B cell (primary cell): ENCODE data around the gene EEF1A2. TPM values are rescaled to one million over a fixed set of nuclear protein-coding genes. Genes with fewer than 3 reads are reported as not detected.
A peak's percentile ranks its signal among the peaks of the same experiment; 100 is the strongest.

Experiments
- ATAC-seq: fragments of 200-7000 bp; cut with Tn5 transposase; one replicate; pipeline ENCODE4 v1.10.0; 2021; ENCODE audit warnings: low read depth, mild to moderate bottlenecking, moderate number of reproducible peaks, moderate library complexity
- CTCF ChIA-PET: fragments of 350-600 bp; sonication (Branson Sonifier 250); formaldehyde crosslinking; loops from one replicate; lab custom pipeline; 2021; ENCODE audit warnings: antibody characterized with exemption, inconsistent platforms; lab: Charles Lee
- POLR2A ChIA-PET: fragments of 350-600 bp; sonication (Branson Sonifier 250); formaldehyde crosslinking; loops from one replicate; lab custom pipeline; 2021; ENCODE audit warnings: antibody characterized with exemption; lab: Charles Lee
- DNase-seq: peaks from one replicate; pipeline ENCODE4 v3.0.0; 2013
- H2AFZ ChIP-seq: 2 replicates; pipeline ENCODE4 v1.6.1; 2012; ENCODE audit warnings: mild to moderate bottlenecking, low read depth, low read length; ENCODE audit not compliant: insufficient read depth, poor library complexity, severe bottlenecking
- H3K27ac ChIP-seq, 2 donors: 1 replicate in 1 of 2; 2 replicates in 1 of 2; pipeline ENCODE4 v1.5.1; 2012 to 2013; ENCODE audit warnings: low read length in 2 of 2, mild to moderate bottlenecking in 2 of 2, moderate library complexity in 1 of 2
- H3K27me3 ChIP-seq, 4 experiments: fragments of 200-600 bp in 1 of 4; sonication (generic) in 1 of 4; replicated peaks in 1 of 4; 1 replicate in 2 of 4; 2 replicates in 2 of 4; pipeline versions ENCODE4 v1.6.1 to v1.7.0; 2013 to 2016; ENCODE audit warnings: low read length in 3 of 4, mild to moderate bottlenecking in 2 of 4, mixed read lengths in 1 of 4, moderate library complexity in 1 of 4; ENCODE audit not compliant: insufficient read depth in 4 of 4, control insufficient read depth in 3 of 4; ENCODE audit errors: control extremely low read depth in 1 of 4
- H3K36me3 ChIP-seq, 2 experiments: replicated peaks in 1 of 2; 1 replicate in 1 of 2; 2 replicates in 1 of 2; pipeline versions ENCODE4 v1.6.1 to v1.7.1; 2013; ENCODE audit warnings: low read length in 1 of 2; ENCODE audit not compliant: insufficient read depth in 2 of 2, control insufficient read depth in 1 of 2; ENCODE audit errors: control extremely low read depth in 1 of 2, extremely low read depth in 1 of 2
- H3K4me1 ChIP-seq, 2 donors: fragments of 200-600 bp in 1 of 2; sonication (generic) in 1 of 2; 1 replicate in 1 of 2; 2 replicates in 1 of 2; pipeline versions ENCODE4 v1.5.1 to v1.6.1; 2013 to 2017; ENCODE audit warnings: low read length in 2 of 2; ENCODE audit not compliant: control insufficient read depth in 2 of 2, insufficient read depth in 2 of 2
- H3K4me2 ChIP-seq: replicated peaks from 2 replicates; pipeline ENCODE3; 2012; ENCODE audit warnings: mild to moderate bottlenecking, low read depth, low read length; ENCODE audit not compliant: poor library complexity, severe bottlenecking
- H3K4me3 ChIP-seq, 5 experiments: fragments of 200-600 bp in 1 of 5; sonication (generic) in 1 of 5; 1 replicate in 3 of 5; 2 replicates in 2 of 5; pipeline versions ENCODE4 v1.5.1 to v1.7.0; 2011 to 2016; ENCODE audit warnings: low read length in 4 of 5, mild to moderate bottlenecking in 4 of 5, low read depth in 2 of 5, control low read depth in 1 of 5, moderate library complexity in 1 of 5; ENCODE audit not compliant: insufficient read depth in 1 of 5; ENCODE audit errors: control extremely low read depth in 1 of 5, extremely low read depth in 1 of 5
- H3K79me2 ChIP-seq: fragments of 200-600 bp; sonication (generic); one replicate; pipeline ENCODE4 v1.6.0; 2016; ENCODE audit warnings: low read length; ENCODE audit not compliant: control insufficient read depth, insufficient read depth
- H3K9ac ChIP-seq: fragments of 200-600 bp; sonication (generic); 2 replicates; pipeline ENCODE4 v1.6.1; 2017; ENCODE audit warnings: mild to moderate bottlenecking, low read length, moderate library complexity
- H3K9me3 ChIP-seq, 3 donors: one replicate each; pipeline versions ENCODE4 v1.6.1 to v1.7.1; 2013; ENCODE audit warnings: low read length in 2 of 3; ENCODE audit not compliant: control insufficient read depth in 2 of 3, insufficient read depth in 1 of 3; ENCODE audit errors: control extremely low read depth in 1 of 3
- H4K20me1 ChIP-seq: 2 replicates; pipeline ENCODE4 v1.6.0; 2012; ENCODE audit warnings: mild to moderate bottlenecking, low read length; ENCODE audit not compliant: insufficient read depth, control insufficient read depth, poor library complexity, severe bottlenecking
- H3K27ac Mint-ChIP-seq: one replicate; pipeline ENCODE4 v1.8.0; 2021; ENCODE audit warnings: mixed read lengths
- H3K27me3 Mint-ChIP-seq: one replicate; pipeline ENCODE4 v1.8.0; 2021; ENCODE audit warnings: mixed read lengths
- H3K4me1 Mint-ChIP-seq: one replicate; pipeline ENCODE4 v1.8.0; 2021; ENCODE audit warnings: mixed read lengths
- H3K4me3 Mint-ChIP-seq: one replicate; pipeline ENCODE4 v1.8.0; 2021; ENCODE audit warnings: mixed read lengths
- H3K9me3 Mint-ChIP-seq: one replicate; pipeline ENCODE4 v1.8.0; 2022; ENCODE audit warnings: mixed read lengths; ENCODE audit not compliant: insufficient read depth
- EZH2 ChIP-seq: IDR thresholded peaks from 2 replicates; pipeline ENCODE4 v1.6.1; 2012; ENCODE audit warnings: borderline replicate concordance, low read depth, mild to moderate bottlenecking, moderate library complexity, low read length; ENCODE audit not compliant: insufficient read depth, poor library complexity, severe bottlenecking
- WGBS: methylation state at CpG from one replicate; pipeline ENCODE4 v1.1.5; 2013; ENCODE audit warnings: missing lambda C conversion rate; ENCODE audit not compliant: insufficient coverage; 5-methylcytosine and 5-hydroxymethylcytosine counted together
- intact Hi-C: fragments of 100-400 bp; cut with micrococcal nuclease; formaldehyde crosslinking; loops from one replicate; pipeline ENCODE4 v1.10.0; 2022
- polyA plus RNA-seq: library from polyadenylated mRNA; depleted of rRNA; stranded (reverse); fragments of >200 nt; gene quantifications from 2 replicates; pipeline ENCODE4 v1.2.3, GENCODE V29; 2012
- total RNA-seq, 2 donors: library from RNA; stranded (reverse); fragments of 120-200 nt in 1 of 2; gene quantifications; 1 replicate in 1 of 2; 2 replicates in 1 of 2; pipeline versions ENCODE4 v1.2.3 to v1.2.4, GENCODE V29; 2013 to 2022
- TF ChIP-seq, protein P1 (sequence below): fragments of 200-600 bp; IDR thresholded peaks from one replicate; pipeline ENCODE4 v1.8.0; 2022; ENCODE audit warnings: antibody characterized with exemption, mild to moderate bottlenecking

Gene EEF1A2
- total and polyA plus RNA-seq, 2 donors (not counting 1 experiment from before 2014, with no cell fraction given): 2.2 to 2.9 TPM

GRCh38 chr20:63520934-63521601, 22.2 kb upstream of the EEF1A2 start:
- peak overlapping the region; percentile 94 for H3K4me2 ChIP-seq
- peak overlapping the region; percentile 63 to 76 for H3K27ac ChIP-seq
- ChIA-PET CTCF (interaction anchor here (1.0 to 3.8 kb wide), 6 partner anchors 15 to 453 kb away, joined by 3 to 25 read pairs (median 4); partner anchors contain the start of gene PTK6), POLR2A (interaction anchor here (0.6 to 2.6 kb wide), 14 partner anchors 9 to 543 kb away, joined by 3 to 42 read pairs (median 4); partner anchors contain the start of genes ARFGAP1, GMEB2, HELZ2 and LIME1)
- H3K4me3 ChIP-seq: peak overlapping the region; percentile 11 to 79 (median 74)
- H2AFZ ChIP-seq: peak overlapping the region; percentile 96
- ATAC-seq: peak; percentile 50
- H3K27me3 ChIP-seq: peaks cover 0 to 10% (median 3%) of the 10 kb centered on the region in 4 experiments
- peak; percentile 77 for DNase-seq
- Mint-ChIP-seq H3K27me3 (peaks cover 4% of the 10 kb centered on the region), H3K27ac (peak overlapping the region; percentile 75), H3K4me1 (peaks cover 34% of the 10 kb centered on the region), H3K4me3 (peak overlapping the region; percentile 84), H3K9me3 (no peaks in the 10 kb centered on the region)
- H3K9me3 ChIP-seq: peaks cover 0 to 16% (median 4%) of the 10 kb centered on the region in 3 donors
- intact Hi-C loops: loop anchor here (1.0 to 2.0 kb wide), 8 partner anchors 16 to 436 kb away; partner anchors contain the start of genes ARFRP1, EEF1A2, PTK6 and RTEL1
- TF ChIP-seq, protein P1, sequence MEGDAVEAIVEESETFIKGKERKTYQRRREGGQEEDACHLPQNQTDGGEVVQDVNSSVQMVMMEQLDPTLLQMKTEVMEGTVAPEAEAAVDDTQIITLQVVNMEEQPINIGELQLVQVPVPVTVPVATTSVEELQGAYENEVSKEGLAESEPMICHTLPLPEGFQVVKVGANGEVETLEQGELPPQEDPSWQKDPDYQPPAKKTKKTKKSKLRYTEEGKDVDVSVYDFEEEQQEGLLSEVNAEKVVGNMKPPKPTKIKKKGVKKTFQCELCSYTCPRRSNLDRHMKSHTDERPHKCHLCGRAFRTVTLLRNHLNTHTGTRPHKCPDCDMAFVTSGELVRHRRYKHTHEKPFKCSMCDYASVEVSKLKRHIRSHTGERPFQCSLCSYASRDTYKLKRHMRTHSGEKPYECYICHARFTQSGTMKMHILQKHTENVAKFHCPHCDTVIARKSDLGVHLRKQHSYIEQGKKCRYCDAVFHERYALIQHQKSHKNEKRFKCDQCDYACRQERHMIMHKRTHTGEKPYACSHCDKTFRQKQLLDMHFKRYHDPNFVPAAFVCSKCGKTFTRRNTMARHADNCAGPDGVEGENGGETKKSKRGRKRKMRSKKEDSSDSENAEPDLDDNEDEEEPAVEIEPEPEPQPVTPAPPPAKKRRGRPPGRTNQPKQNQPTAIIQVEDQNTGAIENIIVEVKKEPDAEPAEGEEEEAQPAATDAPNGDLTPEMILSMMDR: no peak
- no peak for TF ChIP-seq EZH2
- peaks cover 29% of the 10 kb centered on the region for H4K20me1 ChIP-seq
- peaks cover 20 to 27% of the 10 kb centered on the region in 2 donors for H3K4me1 ChIP-seq
- peaks cover 0 to 7% of the 10 kb centered on the region in 2 experiments for H3K36me3 ChIP-seq
- WGBS: 2% methylated on average over 68 of the region's 68 CpGs
- peaks cover 15% of the 10 kb centered on the region for H3K79me2 ChIP-seq
- peak overlapping the region; percentile 84 for H3K9ac ChIP-seq
